Measurements from ENCODE around the gene SLC7A9.

GRCh38 chr19:32831611-32832010 is 38.0 kb downstream of the SLC7A9 start:
- TF ChIP-seq POLR2AphosphoS5 (IDR thresholded peaks at IDR 0.05; ENCODE audit: borderline replicate concordance, low read depth, low read length) (no peak), EZH2 (IDR thresholded peaks at IDR 0.05) (no peak)

All from SK-N-MC (cell line).